Stimulated activated CD8-positive, alpha-beta memory T cell treated with anti-CD3 and anti-CD28 coated beads, Interleukin-7, amount 100 ng/mL, for 4 hours (primary cell): ENCODE results near the gene TMEM219.
"Not testable (repeated sequence)": the region's sequence is repeated elsewhere in the genome, so short reads cannot be mapped to it uniquely, and the experiment has no call there.

Experiments
- DNase-seq, 2 donors: peaks; one replicate each; pipeline ENCODE4 v3.0.0-alpha.2; 2020; ENCODE audit warnings: low read depth in 2 of 2

Gene TMEM219

DNA sequence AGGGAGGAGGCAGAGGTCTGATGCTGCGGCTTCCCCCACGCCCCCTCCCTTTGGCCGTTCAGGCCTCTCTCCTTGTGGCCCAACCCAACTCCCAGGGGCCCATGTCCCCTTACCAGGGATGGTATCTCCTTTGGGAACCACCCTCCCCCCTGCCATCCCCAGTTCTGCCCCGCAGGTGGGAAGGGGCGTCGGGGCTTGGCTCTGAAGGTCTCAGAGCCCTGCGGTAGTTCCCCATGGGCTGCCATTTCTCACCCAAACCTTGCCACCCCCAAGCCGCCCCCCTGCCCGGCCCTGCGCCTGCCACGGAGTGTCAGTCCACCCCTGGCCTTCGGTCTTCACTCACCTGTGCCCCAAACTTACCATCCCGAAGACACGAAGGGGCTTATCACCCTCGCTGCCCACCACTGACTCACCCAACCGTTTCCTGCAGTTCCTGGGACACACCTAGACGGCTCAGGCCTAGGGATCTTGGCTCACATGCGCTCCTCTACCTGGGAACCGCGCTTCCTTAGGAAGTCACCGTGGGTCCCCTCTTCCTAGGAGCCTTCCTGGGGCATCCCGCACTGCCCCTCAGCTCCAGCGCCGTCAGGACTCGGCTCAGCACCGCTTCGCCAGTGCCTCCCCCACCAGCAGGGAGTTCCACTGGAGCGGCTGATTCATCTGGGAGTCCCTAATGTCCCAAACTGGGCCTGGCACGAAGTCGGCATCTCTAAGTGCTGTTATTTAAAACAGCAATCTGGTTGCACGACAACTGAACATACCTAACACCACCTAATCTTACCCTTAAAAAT lies 50.0 kb downstream of the TMEM219 start:
- DNase-seq: no peak

- DNase-seq: not testable (repeated sequence)
These were observed 50.7 kb downstream of the TMEM219 start for GRCh38 chr16:30012598-30012997.

DNA sequence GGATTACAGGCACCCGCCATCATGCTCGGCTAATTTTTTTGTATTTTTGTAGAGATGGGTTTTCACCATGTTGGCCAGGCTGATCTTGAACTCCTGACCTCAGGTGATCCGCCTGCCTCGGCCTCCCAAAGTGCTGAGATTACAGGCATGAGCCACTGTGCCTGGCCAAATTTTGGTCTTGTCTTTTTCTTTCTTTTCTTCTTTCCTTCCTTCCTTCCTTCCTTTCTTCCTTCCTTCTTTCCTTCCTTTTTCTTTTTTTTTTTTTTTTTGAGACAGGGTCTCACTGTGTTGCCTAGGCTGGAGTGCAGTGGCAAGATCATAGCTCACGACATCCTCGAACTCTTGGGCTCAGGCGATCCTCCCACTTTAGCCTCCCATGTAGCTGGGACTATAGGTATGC lies 53.6 kb downstream of the TMEM219 start:
- not testable (repeated sequence) for DNase-seq

- no peak for DNase-seq
These were observed 54.8 kb downstream of the TMEM219 start for GRCh38 chr16:30016555-30017276.

DNA sequence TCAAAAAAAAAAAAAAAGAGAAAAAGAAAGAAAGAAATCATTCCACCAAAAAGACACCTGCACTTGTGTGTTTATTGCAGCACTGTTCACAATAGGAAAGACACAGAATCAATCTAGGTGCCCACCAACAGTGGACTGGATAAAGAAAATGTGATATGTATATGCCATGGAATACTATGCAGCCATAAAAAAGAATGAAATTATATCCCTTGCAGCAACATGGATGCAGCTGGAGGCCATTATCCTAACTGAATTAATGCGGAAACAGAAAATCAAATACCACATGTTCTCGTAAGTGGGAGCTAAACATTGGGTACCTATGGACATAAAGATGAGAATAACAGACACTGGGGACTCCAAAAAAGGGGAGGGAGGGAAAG lies 55.4 kb downstream of the TMEM219 start:
- no peak for DNase-seq

DNA sequence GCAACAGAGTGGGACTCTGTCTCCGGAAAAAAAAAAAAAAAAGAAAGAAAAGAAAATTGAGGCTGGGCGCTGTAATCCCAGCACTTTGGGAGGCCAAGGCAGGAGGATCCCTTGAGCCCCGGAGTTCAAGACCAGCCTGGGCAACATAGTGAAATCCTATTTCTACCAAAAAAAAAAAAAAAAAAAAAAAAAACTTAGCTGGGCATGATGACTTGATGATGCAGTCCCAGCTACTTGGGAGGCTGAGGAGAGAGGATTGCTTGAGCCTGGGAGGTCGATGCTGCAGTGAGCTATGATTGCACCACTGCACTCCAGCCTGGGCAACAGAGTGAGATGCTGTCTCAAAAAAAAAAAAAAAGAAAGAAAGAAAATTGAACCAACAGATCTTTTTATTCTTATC lies 56.1 kb downstream of the TMEM219 start:
- DNase-seq: not testable (repeated sequence)

DNA sequence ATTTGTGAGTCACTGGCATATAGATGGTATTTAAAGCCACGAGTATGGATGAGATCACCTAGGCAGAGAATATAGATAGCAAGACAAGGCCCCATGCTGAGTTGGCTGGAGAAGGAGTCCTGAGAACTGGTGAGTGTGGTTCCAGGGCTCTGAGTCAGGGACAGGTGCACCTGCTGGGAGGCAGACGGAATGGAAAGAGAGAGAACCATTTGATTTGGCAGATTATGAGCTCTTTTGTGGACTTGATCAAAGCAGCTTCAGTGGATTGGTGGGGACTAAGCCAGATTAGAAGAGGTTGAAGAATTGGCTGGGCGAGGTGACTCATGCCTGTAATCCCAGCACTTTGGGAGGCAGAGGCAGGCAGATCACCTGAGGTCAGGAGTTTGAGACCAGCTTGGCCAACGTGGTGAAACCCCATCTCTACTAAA lies 56.9 kb downstream of the TMEM219 start:
- no peak for DNase-seq
